HT1080 (cell line): ENCODE results near the gene RHBDD2. TPM values are rescaled to one million over a fixed set of nuclear protein-coding genes. Genes with fewer than 3 reads are reported as not detected.

ENCODE experiments used
- DNase-seq: peaks from one replicate; pipeline ENCODE4 v3.0.0-alpha.2; 2015; ENCODE audit warnings: low read depth
- total RNA-seq: library from RNA; depleted of rRNA; stranded (reverse); fragments of >200 nt; shearing (Covaris generic); gene quantifications from 2 replicates; pipeline ENCODE4 v1.2.3, GENCODE V29; 2014; rRNA removed

The RHBDD2 gene
- total RNA-seq, 1 experiment from 2014 or later: 31.2 TPM

- DNase-seq: no peak
These were observed 38.1 kb downstream of the RHBDD2 start for GRCh38 chr7:75916685-75917634.

- no peak for DNase-seq
These were observed 41.8 kb downstream of the RHBDD2 start for GRCh38 chr7:75920431-75921161.

GRCh38 chr7:75921479-75921878 is 42.6 kb downstream of the RHBDD2 start:
- DNase-seq: no peak

GRCh38 chr7:75922966-75923603 is 44.3 kb downstream of the RHBDD2 start:
- DNase-seq: no peak

GRCh38 chr7:75924256-75924655 is 45.4 kb downstream of the RHBDD2 start:
- no peak for DNase-seq

GRCh38 chr7:75924889-75925288 is 46.1 kb downstream of the RHBDD2 start:
- DNase-seq: no peak

- no peak for DNase-seq
These were observed 47.0 kb downstream of the RHBDD2 start for GRCh38 chr7:75925717-75926435.

- no peak for DNase-seq
These were observed 49.7 kb downstream of the RHBDD2 start for GRCh38 chr7:75928568-75928914.

- DNase-seq: no peak
These were observed 52.8 kb downstream of the RHBDD2 start for GRCh38 chr7:75931680-75932079.

- DNase-seq: peak; percentile 84
These were observed 59.3 kb downstream of the RHBDD2 start for GRCh38 chr7:75937958-75938786.

Other genes starting within 250 kb of the RHBDD2 start
- gene HIP1, start 140.1 kb upstream of the RHBDD2 start, total RNA-seq: 3.3 and 4.6 TPM in 2 replicates
- gene CCL26, start 106.8 kb upstream of the RHBDD2 start, total RNA-seq: not detected in 2 replicates
- not detected in 2 replicates for gene CCL24, start 65.2 kb upstream of the RHBDD2 start, total RNA-seq
- 66.8 and 77.2 TPM in 2 replicates for gene POR, start 36.1 kb downstream of the RHBDD2 start, total RNA-seq
- 6.6 and 16.9 TPM in 2 replicates for gene TMEM120A, start 115.6 kb downstream of the RHBDD2 start, total RNA-seq
- 51.9 and 53.8 TPM in 2 replicates for gene STYXL1, start 169.0 kb downstream of the RHBDD2 start, total RNA-seq
- 236 and 349 TPM in 2 replicates for gene MDH2, start 169.1 kb downstream of the RHBDD2 start, total RNA-seq